ENCODE data around the gene BLOC1S4. TPM values are rescaled to one million over a fixed set of nuclear protein-coding genes. Genes with fewer than 3 reads are reported as not detected.
"Not testable (repeated sequence)": the region's sequence is repeated elsewhere in the genome, so short reads cannot be mapped to it uniquely, and the experiment has no call there.

Gene BLOC1S4
- total RNA-seq, 2 donors from 2014 or later = 19.2 to 20.8 TPM

DNA sequence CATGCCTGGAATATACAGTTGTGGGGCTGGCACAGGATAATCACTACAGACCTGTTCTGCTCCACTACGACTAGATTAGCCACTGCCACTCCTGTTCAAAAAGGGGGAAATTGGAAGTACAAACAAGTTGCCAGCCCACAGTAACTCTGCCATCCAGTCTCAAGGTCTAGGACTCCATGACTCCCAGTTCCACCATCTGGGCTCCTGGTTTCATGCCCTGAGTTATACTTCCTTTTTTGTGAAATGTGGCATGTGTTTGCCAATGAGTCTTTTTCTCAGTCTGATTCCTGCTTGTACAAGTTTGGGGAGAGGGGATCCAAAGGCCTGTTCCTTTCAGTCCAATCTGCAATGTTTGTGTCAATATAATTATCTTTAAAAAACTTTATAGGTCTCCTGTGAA is 1.0 kb upstream of the BLOC1S4 start:
- DNase-seq (no peak), ATAC-seq (no peak)
- H3K27me3 Mint-ChIP-seq = no peaks in the 10 kb centered on the region
- H3K36me3 Mint-ChIP-seq (ENCODE audit: low read depth) = peaks cover 7% of the 10 kb centered on the region
- H3K9me3 ChIP-seq (ENCODE audit: control insufficient read depth, low read length, poor library complexity, severe bottlenecking) = no peaks in the 10 kb centered on the region
- peak overlapping the region; percentile 3 for H3K4me3 Mint-ChIP-seq
- peaks cover 20% of the 10 kb centered on the region for H3K4me1 Mint-ChIP-seq
- peak overlapping the region; percentile 98 for H3K27ac Mint-ChIP-seq

DNA sequence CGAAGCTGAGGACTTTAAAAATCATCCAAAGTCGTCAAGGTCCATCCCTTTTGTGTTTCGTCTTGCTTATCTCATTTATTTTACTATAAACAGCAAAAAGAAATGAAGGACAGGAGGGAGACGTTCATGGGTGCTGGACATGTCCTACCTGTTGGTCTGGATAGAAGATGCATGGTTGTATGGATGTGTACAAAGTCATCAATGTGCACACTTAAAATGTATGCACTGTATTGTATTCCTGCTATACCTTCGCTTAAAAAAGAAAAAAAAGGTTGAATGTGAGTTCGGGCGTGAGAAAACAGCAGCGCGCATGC is 313 bp upstream of the BLOC1S4 start:
- ATAC-seq (no peak), DNase-seq (no peak)
- H3K4me3 Mint-ChIP-seq = peak overlapping the region; percentile 98
- H3K27me3 Mint-ChIP-seq = no peaks in the 10 kb centered on the region
- peaks cover 7% of the 10 kb centered on the region for H3K36me3 Mint-ChIP-seq (ENCODE audit: low read depth)
- H3K4me1 Mint-ChIP-seq = peaks cover 22% of the 10 kb centered on the region
- no peaks in the 10 kb centered on the region for H3K9me3 ChIP-seq (ENCODE audit: control insufficient read depth, low read length, poor library complexity, severe bottlenecking)
- peak overlapping the region; percentile 98 for H3K27ac Mint-ChIP-seq

DNA sequence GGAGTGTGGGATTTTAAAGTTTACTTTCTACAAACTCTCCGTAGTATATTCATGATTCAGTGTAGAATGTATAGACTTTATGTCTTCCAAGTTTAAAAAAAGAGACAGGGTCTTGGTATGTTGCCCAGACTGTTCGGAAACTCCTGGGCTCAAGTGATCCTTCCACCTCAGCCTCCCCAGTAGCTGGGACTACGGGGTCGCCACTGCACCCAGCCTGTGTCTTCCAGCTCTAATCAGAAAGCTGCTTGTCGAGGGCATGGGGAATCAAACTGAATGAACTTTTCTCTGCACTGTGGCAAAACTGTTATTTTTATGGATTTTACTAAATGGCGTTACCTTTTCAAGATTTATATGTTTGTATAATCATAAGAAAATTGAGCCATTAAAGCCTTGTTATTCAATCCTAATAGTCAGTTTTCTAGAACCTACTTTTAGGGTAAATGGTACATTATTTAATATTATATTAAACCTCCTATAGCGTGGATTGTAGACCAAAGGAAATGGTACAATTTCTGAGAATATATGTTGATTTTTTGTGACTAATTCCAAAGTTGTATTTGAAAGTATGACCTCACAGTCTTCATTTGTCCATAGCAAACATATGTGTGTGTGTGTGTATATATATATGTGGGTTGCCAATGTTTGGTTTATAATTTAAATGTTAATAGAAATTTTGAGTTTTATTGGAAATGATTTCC is 1.1 kb downstream of the BLOC1S4 start:
- peaks cover 7% of the 10 kb centered on the region for H3K36me3 Mint-ChIP-seq (ENCODE audit: low read depth)
- DNase-seq = no peak

DNA sequence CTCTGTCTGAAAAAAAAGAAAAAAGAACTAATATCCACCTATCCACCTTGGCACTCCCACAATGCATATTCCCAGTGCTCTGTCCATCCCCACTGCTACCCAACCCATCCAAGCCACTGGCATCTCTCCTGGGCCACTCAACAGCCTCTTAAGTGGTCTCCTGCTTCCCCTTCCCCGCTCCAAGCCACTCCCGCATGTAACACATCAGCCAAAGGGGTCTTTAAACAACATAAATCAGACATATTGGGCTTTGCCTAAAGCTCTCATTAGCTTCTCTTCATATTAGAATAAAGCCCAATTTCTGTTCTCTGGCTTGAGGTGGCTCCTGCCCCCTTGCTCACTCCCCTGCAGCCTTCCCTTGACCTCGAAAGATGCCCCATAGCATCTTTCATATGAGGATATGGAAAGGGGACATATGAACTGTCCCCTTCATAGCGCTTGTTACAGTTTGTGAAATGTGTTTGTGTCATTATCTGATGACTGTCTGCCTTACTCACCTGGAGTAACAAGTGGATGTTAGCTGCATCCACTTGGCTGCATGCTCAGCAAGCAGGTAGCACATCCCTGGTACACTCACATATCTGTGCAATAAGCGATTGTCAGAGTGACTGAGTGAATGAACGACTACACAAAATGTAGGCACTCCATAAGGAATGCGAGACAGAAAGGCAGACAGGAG is 3.1 kb downstream of the BLOC1S4 start:
- Mint-ChIP-seq H3K27me3 (no peaks in the 10 kb centered on the region), H3K4me3 (peak overlapping the region; percentile 63)
- ATAC-seq = no peak

More for the DNA sequence above, 1.1 kb downstream of the BLOC1S4 start:
- Mint-ChIP-seq H3K27ac (peak overlapping the region; percentile 98), H3K4me1 (peaks cover 22% of the 10 kb centered on the region), H3K27me3 (no peaks in the 10 kb centered on the region), H3K4me3 (peak overlapping the region; percentile 98)
- no peak for ATAC-seq
- no peaks in the 10 kb centered on the region for H3K9me3 ChIP-seq (ENCODE audit: control insufficient read depth, low read length, poor library complexity, severe bottlenecking)

DNA sequence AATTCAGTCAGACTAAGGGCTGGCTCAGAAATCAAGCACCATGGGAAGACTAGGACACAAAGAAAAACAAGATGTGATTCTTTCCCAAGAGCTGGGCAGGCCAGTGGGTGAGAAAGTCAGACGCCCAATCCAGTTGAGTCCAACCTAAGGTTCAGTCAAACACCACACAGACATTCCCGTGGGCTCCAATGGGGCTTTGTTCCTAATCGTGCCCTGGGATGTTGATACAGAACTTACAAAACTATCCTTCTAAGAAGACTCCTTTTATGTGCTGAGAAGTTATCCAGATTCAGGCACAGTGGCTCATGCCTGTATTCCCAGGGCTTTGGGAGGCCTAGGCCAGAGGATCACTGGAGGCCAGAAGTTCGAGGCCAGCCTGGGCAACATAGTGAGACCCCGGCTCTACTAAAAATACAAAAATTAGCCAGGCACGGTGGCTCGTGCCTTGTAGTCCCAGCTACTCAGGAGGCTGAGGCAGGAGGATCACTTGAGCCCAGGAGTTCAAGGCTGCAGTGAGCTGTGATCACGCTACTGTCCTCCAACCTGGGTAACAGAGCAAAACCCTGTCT is 3.7 kb downstream of the BLOC1S4 start:
- no peak for ATAC-seq
- Mint-ChIP-seq H3K4me1 (peaks cover 22% of the 10 kb centered on the region), H3K27me3 (no peaks in the 10 kb centered on the region), H3K27ac (peak overlapping the region; percentile 98), H3K36me3 (ENCODE audit: low read depth) (peaks cover 7% of the 10 kb centered on the region), H3K4me3 (no peak overlapping the region)
- DNase-seq = no peak
- H3K9me3 ChIP-seq (ENCODE audit: control insufficient read depth, low read length, poor library complexity, severe bottlenecking) = no peaks in the 10 kb centered on the region

More for the DNA sequence above, 3.1 kb downstream of the BLOC1S4 start:
- H3K4me1 Mint-ChIP-seq = peaks cover 22% of the 10 kb centered on the region
- H3K36me3 Mint-ChIP-seq (ENCODE audit: low read depth) = peaks cover 7% of the 10 kb centered on the region
- no peak for DNase-seq
- H3K9me3 ChIP-seq (ENCODE audit: control insufficient read depth, low read length, poor library complexity, severe bottlenecking) = no peaks in the 10 kb centered on the region
- peak overlapping the region; percentile 98 for H3K27ac Mint-ChIP-seq

DNA sequence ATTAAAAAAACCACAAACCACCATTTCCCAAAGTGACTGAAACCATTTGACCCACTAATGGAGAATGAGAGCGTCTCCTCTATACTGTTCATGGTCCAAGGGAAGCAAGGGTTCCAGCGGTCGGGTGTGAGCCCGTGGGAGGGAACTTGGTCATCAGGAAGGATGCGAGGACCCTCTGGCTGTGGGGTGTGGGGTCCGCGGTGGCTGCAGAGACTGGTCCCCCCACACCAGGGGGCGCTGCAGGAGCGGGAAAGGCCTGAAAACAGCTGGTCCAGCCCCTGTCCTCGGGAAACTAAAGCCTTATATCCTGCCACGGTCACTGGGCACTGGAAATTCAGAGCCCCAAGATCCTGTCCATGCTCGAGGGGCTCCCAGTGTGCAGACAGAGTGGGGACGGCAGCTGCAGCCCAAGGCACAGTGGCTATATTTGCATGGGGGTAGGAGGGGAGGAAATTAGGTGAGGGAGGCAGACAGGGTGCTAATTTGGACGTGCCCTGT is 4.3 kb downstream of the BLOC1S4 start:
- Mint-ChIP-seq H3K4me3 (no peak overlapping the region), H3K4me1 (peaks cover 22% of the 10 kb centered on the region), H3K27ac (peak overlapping the region; percentile 16), H3K27me3 (no peaks in the 10 kb centered on the region), H3K36me3 (ENCODE audit: low read depth) (peaks cover 7% of the 10 kb centered on the region)
- peak; percentile 66 to 79 (median 77) for DNase-seq
- H3K9me3 ChIP-seq (ENCODE audit: control insufficient read depth, low read length, poor library complexity, severe bottlenecking) = no peaks in the 10 kb centered on the region
- peak; percentile 43 for ATAC-seq

DNA sequence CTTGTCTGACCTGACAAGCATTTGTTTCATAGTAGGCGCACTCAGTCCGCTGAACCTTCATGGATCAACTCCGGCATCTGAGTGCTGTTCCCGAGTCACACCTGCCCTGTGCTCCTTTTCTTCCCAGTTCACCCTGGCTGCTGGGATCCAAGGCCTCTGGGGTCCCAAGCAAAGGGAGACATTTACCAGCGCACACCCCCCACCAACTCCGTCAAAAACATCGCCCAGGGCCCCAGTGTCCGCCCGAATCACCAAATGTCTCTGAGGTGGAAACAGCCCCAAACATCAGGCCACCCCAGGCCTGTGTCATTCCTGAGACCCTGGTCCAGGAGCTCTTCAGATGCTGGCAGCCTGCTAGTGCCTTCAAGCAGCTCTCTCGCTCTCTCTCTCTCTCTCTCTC is 5.1 kb downstream of the BLOC1S4 start:
- Mint-ChIP-seq H3K36me3 (ENCODE audit: low read depth) (peaks cover 4% of the 10 kb centered on the region), H3K27me3 (no peaks in the 10 kb centered on the region), H3K4me1 (peaks cover 14% of the 10 kb centered on the region), H3K4me3 (no peak overlapping the region), H3K27ac (no peak overlapping the region)
- ATAC-seq (no peak), DNase-seq (no peak)
- H3K9me3 ChIP-seq (ENCODE audit: control insufficient read depth, low read length, poor library complexity, severe bottlenecking) = no peaks in the 10 kb centered on the region

DNA sequence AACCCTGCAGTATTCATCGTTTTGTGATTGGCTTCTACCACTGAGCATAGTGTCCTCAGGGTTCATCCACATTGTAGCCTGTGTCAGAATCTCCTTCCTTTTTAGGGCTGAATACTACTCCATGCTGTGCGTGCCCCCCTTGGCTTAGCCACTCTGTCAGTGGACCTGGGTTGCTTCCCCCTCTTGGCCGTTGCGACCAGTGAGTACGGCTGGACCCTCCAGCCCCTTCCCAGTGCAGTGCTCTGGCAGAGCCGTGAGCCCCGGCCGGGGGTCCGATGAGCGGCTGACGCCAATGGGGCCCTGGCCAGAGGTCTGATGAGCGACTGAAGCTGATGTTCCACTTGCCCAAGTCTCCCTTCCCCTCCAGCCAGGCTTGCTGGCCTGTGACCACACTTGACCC is 6.9 kb downstream of the BLOC1S4 start:
- no peaks in the 10 kb centered on the region for H3K9me3 ChIP-seq (ENCODE audit: control insufficient read depth, low read length, poor library complexity, severe bottlenecking)
- peaks cover 12% of the 10 kb centered on the region for H3K4me1 Mint-ChIP-seq
- ATAC-seq (no peak), DNase-seq (no peak)
- H3K36me3 Mint-ChIP-seq (ENCODE audit: low read depth) = peaks cover 4% of the 10 kb centered on the region
- H3K27me3 Mint-ChIP-seq = no peaks in the 10 kb centered on the region
- H3K27ac Mint-ChIP-seq = no peak overlapping the region
- H3K4me3 Mint-ChIP-seq = no peak overlapping the region

DNA sequence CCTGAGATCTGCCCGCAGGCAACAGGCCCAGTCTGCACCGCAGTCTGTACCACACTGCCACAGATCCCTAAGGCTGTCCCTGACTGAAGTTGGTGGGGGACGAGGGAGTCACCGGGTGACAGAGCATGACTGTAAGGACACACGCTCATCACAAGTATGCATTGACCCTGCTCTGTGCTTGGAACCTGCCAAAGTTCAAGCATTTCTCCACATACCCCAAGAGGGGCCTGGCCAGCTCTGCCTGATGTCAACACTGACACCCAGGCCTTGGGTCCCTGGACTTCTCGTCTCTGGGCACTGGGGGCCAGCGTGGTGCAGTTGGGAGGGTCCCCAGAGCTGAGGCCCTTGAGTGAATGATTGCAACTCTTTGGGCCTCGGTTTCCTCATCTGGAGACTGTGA is 7.9 kb downstream of the BLOC1S4 start:
- no peaks in the 10 kb centered on the region for H3K9me3 ChIP-seq (ENCODE audit: control insufficient read depth, low read length, poor library complexity, severe bottlenecking)
- ATAC-seq = no peak
- peaks cover 12% of the 10 kb centered on the region for H3K4me1 Mint-ChIP-seq
- peaks cover 3% of the 10 kb centered on the region for H3K36me3 Mint-ChIP-seq (ENCODE audit: low read depth)
- no peak overlapping the region for H3K27ac Mint-ChIP-seq
- H3K27me3 Mint-ChIP-seq = no peaks in the 10 kb centered on the region
- no peak for DNase-seq
- H3K4me3 Mint-ChIP-seq = no peak overlapping the region

DNA sequence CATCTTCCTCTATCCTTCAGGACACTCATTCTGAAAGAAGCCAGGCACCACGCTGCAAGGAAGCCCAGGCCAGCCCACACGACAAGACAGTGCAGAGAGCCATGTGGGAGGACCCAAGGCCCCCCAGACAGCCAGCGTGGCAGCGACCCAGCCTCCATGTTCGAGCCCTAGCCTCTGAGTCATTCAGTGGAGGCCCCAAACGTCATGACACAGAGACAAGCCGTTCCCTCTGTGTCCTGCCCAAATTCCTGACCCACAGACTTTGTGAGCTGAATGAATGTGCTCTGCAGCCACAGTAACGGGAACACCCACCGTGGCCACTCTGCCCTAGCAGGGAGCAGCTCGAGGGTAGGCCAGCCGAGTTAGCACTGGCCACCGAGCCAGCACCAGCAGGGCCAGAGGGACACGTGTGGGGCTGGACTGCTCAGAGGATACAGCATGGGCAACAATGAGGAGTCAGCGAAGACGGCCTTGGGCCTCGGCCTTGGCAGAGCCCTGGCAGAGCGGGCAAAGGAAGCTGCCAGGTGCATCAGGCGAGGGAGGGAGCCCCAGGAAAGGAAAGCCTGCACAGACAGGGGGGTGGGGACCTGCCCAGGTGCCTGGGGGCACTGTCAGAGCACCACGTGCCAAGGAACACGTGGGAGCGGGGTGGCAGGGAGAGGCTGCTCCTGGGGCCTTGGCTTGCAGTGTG is 8.6 kb downstream of the BLOC1S4 start:
- ATAC-seq (no peak), DNase-seq (no peak)
- H3K4me3 Mint-ChIP-seq = no peak overlapping the region
- no peaks in the 10 kb centered on the region for H3K27me3 Mint-ChIP-seq
- no peak overlapping the region for H3K27ac Mint-ChIP-seq
- H3K9me3 ChIP-seq (ENCODE audit: control insufficient read depth, low read length, poor library complexity, severe bottlenecking) = no peaks in the 10 kb centered on the region
- peaks cover 8% of the 10 kb centered on the region for H3K4me1 Mint-ChIP-seq
- no peaks in the 10 kb centered on the region for H3K36me3 Mint-ChIP-seq (ENCODE audit: low read depth)

DNA sequence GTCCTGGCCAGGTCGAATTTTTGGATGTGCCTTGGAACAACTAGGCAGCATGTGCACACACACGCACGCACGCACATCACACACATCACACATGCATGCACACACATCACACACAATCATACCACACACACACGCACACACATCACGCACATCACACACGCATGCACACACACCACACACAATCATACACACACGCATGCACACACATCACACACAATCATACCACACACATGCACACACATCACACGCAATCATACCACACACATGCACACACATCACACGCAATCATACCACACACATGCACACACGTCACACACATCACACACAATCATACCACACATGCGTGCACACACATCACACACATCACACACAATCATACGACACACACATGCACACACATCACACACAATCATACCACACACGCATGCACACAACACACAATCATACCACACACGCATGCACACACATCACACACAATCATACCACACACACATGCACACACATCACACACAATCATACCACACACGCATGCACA is 9.5 kb downstream of the BLOC1S4 start:
- H3K27me3 Mint-ChIP-seq; H3K36me3 Mint-ChIP-seq (ENCODE audit: low read depth); H3K4me3 Mint-ChIP-seq; DNase-seq; H3K4me1 Mint-ChIP-seq; ATAC-seq; H3K27ac Mint-ChIP-seq; H3K9me3 ChIP-seq (ENCODE audit: control insufficient read depth, low read length, poor library complexity, severe bottlenecking): not testable (repeated sequence)

DNA sequence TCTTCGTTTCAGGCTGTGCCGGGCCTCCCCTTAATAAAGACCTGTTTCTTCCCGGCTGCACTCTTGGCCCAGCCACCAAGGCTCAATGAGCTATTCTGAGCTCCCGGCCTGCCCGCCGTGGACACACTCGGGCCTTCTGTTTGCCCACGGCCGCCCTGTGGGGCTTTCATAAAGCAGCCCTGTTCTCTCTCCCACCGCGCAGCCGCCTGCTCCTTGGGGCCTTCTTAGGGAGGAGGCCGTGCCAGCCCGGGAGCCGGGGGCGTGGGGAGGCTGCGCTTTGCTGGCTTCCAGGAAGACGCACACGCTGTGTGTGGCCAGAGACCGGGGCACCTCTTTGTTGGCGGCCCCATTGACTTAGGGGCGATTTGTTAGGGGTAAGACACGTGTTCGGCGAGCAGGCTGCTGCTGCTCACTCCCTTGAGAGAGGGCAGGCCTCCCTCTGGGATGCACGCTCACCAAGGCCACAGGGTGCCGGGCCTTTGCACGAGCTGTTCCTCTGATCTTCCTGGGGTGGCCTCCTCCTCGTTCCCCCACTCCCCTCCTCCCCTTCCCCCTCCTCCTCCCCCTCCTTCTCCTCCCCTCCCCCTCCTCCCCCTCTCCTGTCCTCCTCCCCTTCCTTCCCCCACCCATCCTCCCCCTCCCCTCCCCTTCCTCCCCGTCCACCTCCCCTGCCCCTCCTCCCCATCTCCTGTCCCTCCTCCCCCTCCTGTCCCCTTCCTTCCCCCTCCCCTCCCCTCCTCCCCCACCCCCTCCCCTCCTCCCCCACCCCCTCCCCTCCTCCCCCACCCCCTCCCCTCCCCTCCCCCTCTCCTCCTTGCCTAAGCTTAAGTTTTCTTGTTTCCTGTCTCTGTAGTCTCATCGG is 11.3 kb downstream of the BLOC1S4 start:
- H3K27me3 Mint-ChIP-seq = no peaks in the 10 kb centered on the region
- H3K4me3 Mint-ChIP-seq = no peak overlapping the region

More for the DNA sequence above, 11.3 kb downstream of the BLOC1S4 start:
- H3K4me1 Mint-ChIP-seq = peaks cover 4% of the 10 kb centered on the region
- H3K36me3 Mint-ChIP-seq (ENCODE audit: low read depth) = no peaks in the 10 kb centered on the region
- DNase-seq (no peak), ATAC-seq (no peak)
- H3K9me3 ChIP-seq (ENCODE audit: control insufficient read depth, low read length, poor library complexity, severe bottlenecking) = no peaks in the 10 kb centered on the region
- no peak overlapping the region for H3K27ac Mint-ChIP-seq

All from T-helper 17 cell (primary cell).